ENCODE results near the gene UBFD1. TPM values are rescaled to one million over a fixed set of nuclear protein-coding genes. Genes with fewer than 3 reads are reported as not detected.
"Not testable (repeated sequence)": the region's sequence is repeated elsewhere in the genome, so short reads cannot be mapped to it uniquely, and the experiment has no call there.

The UBFD1 gene
- total RNA-seq, 1 donor from 2014 or later, result 42.7 TPM

GRCh38 chr16:23597003-23597756 lies 39.7 kb downstream of the UBFD1 start:
- intact Hi-C loops (cut with micrococcal nuclease), result loop anchor here (2.0 to 5.0 kb wide), 5 partner anchors 44 to 945 kb away; partner anchors contain the start of genes COG7, DCTN5, PALB2 and PLK1

DNA sequence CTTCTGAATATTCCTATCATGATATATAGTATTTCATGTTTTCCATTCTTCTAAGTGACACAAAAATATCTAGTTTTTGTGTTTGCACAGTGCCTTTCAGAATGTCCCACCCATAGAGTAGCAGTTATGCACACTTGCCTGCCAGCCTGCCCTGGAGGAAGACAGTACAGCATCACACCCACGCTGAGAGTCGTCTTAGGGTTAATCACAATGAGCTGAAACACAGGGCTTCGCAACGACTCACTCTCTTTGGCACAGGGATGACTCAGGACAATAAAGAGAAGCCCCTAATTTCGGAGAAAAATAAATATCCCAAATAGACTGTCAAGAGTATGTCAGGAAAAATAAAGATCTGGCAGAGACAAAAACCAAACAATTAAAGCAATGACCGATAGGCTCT lies 50.2 kb downstream of the UBFD1 start:
- intact Hi-C loops (cut with micrococcal nuclease), result no loop called here

GRCh38 chr16:23608194-23608593 lies 50.7 kb downstream of the UBFD1 start:
- intact Hi-C loops (cut with micrococcal nuclease), result no loop called here

- intact Hi-C loops (cut with micrococcal nuclease), result no loop called here
These were observed 52.4 kb downstream of the UBFD1 start for GRCh38 chr16:23609929-23610328.

DNA sequence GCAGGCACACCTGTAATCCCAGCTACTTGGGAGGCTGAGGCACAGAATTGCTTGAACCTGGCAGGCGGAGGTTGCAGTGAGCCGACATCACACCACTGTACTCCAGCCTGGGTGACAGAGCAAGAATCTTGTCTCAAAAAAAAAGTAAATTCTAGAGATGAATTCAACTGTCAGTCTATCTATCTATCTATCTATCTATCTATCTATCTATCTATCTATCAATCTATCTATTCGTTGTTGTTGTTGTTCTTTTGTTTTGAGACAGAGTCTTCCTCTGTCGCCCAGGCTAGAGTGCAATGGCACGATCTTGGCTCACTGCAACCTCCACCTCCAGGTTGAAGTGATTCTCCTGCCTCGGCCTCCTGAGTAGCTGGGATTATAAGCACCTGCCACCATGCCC lies 53.4 kb downstream of the UBFD1 start:
- intact Hi-C loops (cut with micrococcal nuclease), result not testable (repeated sequence)

DNA sequence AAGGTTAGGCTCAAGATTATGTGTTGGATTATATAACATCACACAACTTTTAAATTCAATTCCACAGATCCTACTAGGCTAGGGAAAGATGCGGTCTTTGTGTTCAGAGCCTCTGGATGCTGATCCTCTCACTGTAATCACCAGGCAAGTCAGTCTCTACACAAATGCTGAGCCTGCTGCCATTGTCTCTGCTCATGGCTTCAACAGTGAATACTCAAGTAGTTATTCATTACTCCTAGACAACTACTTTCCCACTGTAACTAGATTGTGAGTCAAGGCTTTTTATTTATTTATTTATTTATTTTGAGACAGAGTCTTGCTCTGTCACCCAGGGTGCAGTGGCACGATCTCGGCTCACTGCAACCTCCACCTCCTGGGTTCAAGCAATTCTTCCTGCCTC lies 54.4 kb downstream of the UBFD1 start:
- intact Hi-C loops (cut with micrococcal nuclease), result no loop called here

- intact Hi-C loops (cut with micrococcal nuclease), result no loop called here
These were observed 58.3 kb downstream of the UBFD1 start for GRCh38 chr16:23615805-23616204.

Other genes with a start within 250 kb of the UBFD1 start
- gene COG7, start 104.5 kb upstream of the UBFD1 start, total RNA-seq, result 19.3 and 20.0 TPM in 2 replicates
- 124 and 126 TPM in 2 replicates for gene GGA2, start 47.2 kb upstream of the UBFD1 start, total RNA-seq
- gene EARS2, start 377 bp upstream of the UBFD1 start, total RNA-seq, result 19.8 and 21.5 TPM in 2 replicates
- 95.1 and 97.6 TPM in 2 replicates for gene NDUFAB1, start 38.6 kb downstream of the UBFD1 start, total RNA-seq
- gene PALB2, start 83.6 kb downstream of the UBFD1 start, total RNA-seq, result 21.7 and 23.0 TPM in 2 replicates
- 99.9 and 103 TPM in 2 replicates for gene DCTN5, start 83.7 kb downstream of the UBFD1 start, total RNA-seq
- 88.1 and 91.8 TPM in 2 replicates for gene PLK1, start 121.2 kb downstream of the UBFD1 start, total RNA-seq
- gene ERN2, start 155.5 kb downstream of the UBFD1 start, total RNA-seq, result not detected in 2 replicates
- gene CHP2, start 197.3 kb downstream of the UBFD1 start, total RNA-seq, result not detected in 2 replicates

All from T-helper 2 cell treated with Interferon-gamma antibody and Interleukin-4, amounts not matched to agents 100 ng/mL and 5 ng/mL, for 36 hours (primary cell).